K562 treated with DMSO at 1 percent for 12 hours (cell line): ENCODE results near the gene ATG9B. TPM values are rescaled to one million over a fixed set of nuclear protein-coding genes. Genes with fewer than 3 reads are reported as not detected.

ENCODE experiments used
- total RNA-seq: library from RNA; unstranded; fragments of 300-600 nt; gene quantifications from 2 replicates; pipeline ENCODE4 v1.2.3, GENCODE V29; 2022; ENCODE audit not compliant: insufficient read depth

Gene ATG9B
- total RNA-seq = 5.7 TPM in 1 of 2 replicates, not detected in the other

GRCh38 chr7:151024435-151025056 lies at the start of gene ATG9B:
TSS of gene ATG9B (minus strand) at chr7:151024494. CDS start at chr7:151024423, 71 bp downstream.

GRCh38 chr7:151059367-151060112 lies 35.2 kb upstream of the ATG9B start, which contains the start of gene SLC4A2:
TSS of gene SLC4A2 (plus strand) at chr7:151059589. CDS start at chr7:151061988, 2,399 bp downstream.

GRCh38 chr7:151057506-151057988 lies 33.3 kb upstream of the ATG9B start, which contains the start of gene CDK5:
TSS of gene CDK5 (minus strand) at chr7:151057897. CDS start at chr7:151057848, 49 bp downstream.

GRCh38 chr7:151047976-151048815 lies 23.9 kb upstream of the ATG9B start, which contains the start of gene ASIC3:
TSS of gene ASIC3 (plus strand) at chr7:151048531. CDS start at chr7:151048886, 355 bp downstream.

GRCh38 chr7:151028131-151028947 lies 4.0 kb upstream of the ATG9B start, which contains the start of gene ABCB8:
TSS of gene ABCB8 (plus strand) at chr7:151028450. CDS start at chr7:151028516, 66 bp downstream.

GRCh38 chr7:150990416-150991186 lies 33.7 kb downstream of the ATG9B start, which contains the start of gene NOS3:
TSS of gene NOS3 (plus strand) at chr7:150991017. CDS start at chr7:150993804, 2,787 bp downstream.

GRCh38 chr7:150978126-150978789 lies 46.0 kb downstream of the ATG9B start, which contains the start of gene KCNH2:
TSS of gene KCNH2 (minus strand) at chr7:150978321. CDS start at chr7:150977913, 408 bp downstream.

Other genes starting within 250 kb of the ATG9B start
- 0.70 TPM in 1 of 2 replicates, not detected in the other for gene TMEM176B, start 224.1 kb downstream of the ATG9B start, total RNA-seq
- gene TMEM176A, start 223.7 kb downstream of the ATG9B start, total RNA-seq = 1.2 and 1.9 TPM in 2 replicates
- gene AOC1, start 172.0 kb downstream of the ATG9B start, total RNA-seq = not detected in 2 replicates
- gene KCNH2, start 46.2 kb downstream of the ATG9B start, total RNA-seq = 76.1 and 114 TPM in 2 replicates
- gene NOS3, start 33.5 kb downstream of the ATG9B start, total RNA-seq = 40.1 and 40.4 TPM in 2 replicates
- gene ABCB8, start 4.0 kb upstream of the ATG9B start, total RNA-seq = 25.8 and 40.2 TPM in 2 replicates
- gene ASIC3, start 24.0 kb upstream of the ATG9B start, total RNA-seq = 8.5 and 14.4 TPM in 2 replicates
- gene CDK5, start 33.4 kb upstream of the ATG9B start, total RNA-seq = 40.9 and 43.0 TPM in 2 replicates
- 255 and 273 TPM in 2 replicates for gene SLC4A2, start 35.1 kb upstream of the ATG9B start, total RNA-seq
- gene FASTK, start 56.3 kb upstream of the ATG9B start, total RNA-seq = 127 and 144 TPM in 2 replicates
- gene TMUB1, start 59.0 kb upstream of the ATG9B start, total RNA-seq = 239 and 324 TPM in 2 replicates
- gene AGAP3, start 62.0 kb upstream of the ATG9B start, total RNA-seq = 73.3 and 103 TPM in 2 replicates
- gene GBX1, start 143.2 kb upstream of the ATG9B start, total RNA-seq = not detected in 2 replicates
- gene ASB10, start 162.8 kb upstream of the ATG9B start, total RNA-seq = not detected in 2 replicates
- not detected in 2 replicates for gene H2BK1, start 186.0 kb upstream of the ATG9B start, total RNA-seq
- 30.6 and 56.6 TPM in 2 replicates for gene ABCF2, start 202.7 kb upstream of the ATG9B start, total RNA-seq
- 52.2 and 73.3 TPM in 2 replicates for gene CHPF2, start 208.0 kb upstream of the ATG9B start, total RNA-seq
- 2.6 and 8.6 TPM in 2 replicates for gene SMARCD3, start 224.2 kb upstream of the ATG9B start, total RNA-seq